ENCODE results near the gene MAGI2. TPM values are rescaled to one million over a fixed set of nuclear protein-coding genes. Genes with fewer than 3 reads are reported as not detected.

MAGI2 gene
- total RNA-seq, 1 donor from 2014 or later, result 6.9 TPM

DNA sequence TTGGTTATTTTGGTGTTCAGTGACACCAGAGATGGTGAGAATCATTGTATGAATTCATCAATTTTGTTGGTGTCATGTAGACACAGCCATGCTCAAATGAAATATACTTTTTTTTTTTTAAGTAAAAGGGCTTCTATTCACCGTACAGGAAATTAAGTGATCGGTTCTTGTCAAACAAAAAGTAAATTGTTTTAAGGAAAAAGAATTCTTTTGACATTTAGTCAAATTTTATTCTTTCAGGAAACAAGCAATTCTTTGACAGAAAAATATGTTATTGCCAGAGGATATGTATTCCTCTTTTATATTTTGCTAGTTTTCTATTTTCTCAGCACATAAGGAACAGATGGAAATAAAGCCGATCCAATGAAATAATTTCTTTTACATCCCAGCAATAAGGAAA is 551.9 kb downstream of the MAGI2 start:
- Histone ChIP-seq H3K27me3 (no peaks in the 10 kb centered on the region), H3K36me3 (no peaks in the 10 kb centered on the region), H3K9me3 (no peaks in the 10 kb centered on the region), H3K4me3 (no peak overlapping the region), H3K27ac (no peak overlapping the region), H3K4me1 (no peaks in the 10 kb centered on the region)
- TF ChIP-seq POLR2AphosphoS5 (IDR thresholded peaks at IDR 0.05; ENCODE audit: insufficient read depth in 1 of 2, low read depth in 1 of 2), result no peak
- TF ChIP-seq POLR2A (IDR thresholded peaks at IDR 0.05), result no peak
- TF ChIP-seq, protein P1, sequence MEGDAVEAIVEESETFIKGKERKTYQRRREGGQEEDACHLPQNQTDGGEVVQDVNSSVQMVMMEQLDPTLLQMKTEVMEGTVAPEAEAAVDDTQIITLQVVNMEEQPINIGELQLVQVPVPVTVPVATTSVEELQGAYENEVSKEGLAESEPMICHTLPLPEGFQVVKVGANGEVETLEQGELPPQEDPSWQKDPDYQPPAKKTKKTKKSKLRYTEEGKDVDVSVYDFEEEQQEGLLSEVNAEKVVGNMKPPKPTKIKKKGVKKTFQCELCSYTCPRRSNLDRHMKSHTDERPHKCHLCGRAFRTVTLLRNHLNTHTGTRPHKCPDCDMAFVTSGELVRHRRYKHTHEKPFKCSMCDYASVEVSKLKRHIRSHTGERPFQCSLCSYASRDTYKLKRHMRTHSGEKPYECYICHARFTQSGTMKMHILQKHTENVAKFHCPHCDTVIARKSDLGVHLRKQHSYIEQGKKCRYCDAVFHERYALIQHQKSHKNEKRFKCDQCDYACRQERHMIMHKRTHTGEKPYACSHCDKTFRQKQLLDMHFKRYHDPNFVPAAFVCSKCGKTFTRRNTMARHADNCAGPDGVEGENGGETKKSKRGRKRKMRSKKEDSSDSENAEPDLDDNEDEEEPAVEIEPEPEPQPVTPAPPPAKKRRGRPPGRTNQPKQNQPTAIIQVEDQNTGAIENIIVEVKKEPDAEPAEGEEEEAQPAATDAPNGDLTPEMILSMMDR (IDR thresholded peaks at IDR 0.05), result no peak
- intact Hi-C loops (cut with DNase I), result no loop called here
- DNase-seq (ENCODE audit: extremely low spot score in 2 of 2), result no peak

DNA sequence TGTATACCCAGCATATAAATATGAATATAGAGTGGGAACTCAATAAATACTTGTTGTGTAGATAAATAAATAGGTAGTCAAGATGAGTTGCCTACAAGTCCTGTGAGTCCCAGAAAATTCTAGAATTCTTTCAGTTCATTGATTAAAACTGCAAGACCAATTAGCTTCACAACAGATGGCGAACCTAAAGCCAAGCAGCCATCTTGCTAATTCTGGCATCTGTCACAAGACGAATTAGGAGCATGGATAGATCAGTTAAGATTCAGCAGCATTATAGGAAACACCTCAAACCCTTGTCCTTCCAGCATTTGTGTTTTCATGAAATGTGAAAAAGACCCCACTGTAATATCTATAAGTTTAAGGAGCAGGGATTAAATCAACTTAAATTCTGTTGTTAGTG is 552.7 kb downstream of the MAGI2 start:
- Histone ChIP-seq H3K9me3 (no peaks in the 10 kb centered on the region), H3K27ac (no peak overlapping the region), H3K27me3 (no peaks in the 10 kb centered on the region), H3K4me3 (no peak overlapping the region), H3K4me1 (no peaks in the 10 kb centered on the region), H3K36me3 (no peaks in the 10 kb centered on the region)
- intact Hi-C loops (cut with DNase I), result no loop called here
- no peak for DNase-seq (ENCODE audit: extremely low spot score in 2 of 2)
- TF ChIP-seq POLR2AphosphoS5 (IDR thresholded peaks at IDR 0.05; ENCODE audit: insufficient read depth in 1 of 2, low read depth in 1 of 2), result no peak
- TF ChIP-seq, protein P1 (IDR thresholded peaks at IDR 0.05), result no peak
- no peak for TF ChIP-seq POLR2A (IDR thresholded peaks at IDR 0.05)

DNA sequence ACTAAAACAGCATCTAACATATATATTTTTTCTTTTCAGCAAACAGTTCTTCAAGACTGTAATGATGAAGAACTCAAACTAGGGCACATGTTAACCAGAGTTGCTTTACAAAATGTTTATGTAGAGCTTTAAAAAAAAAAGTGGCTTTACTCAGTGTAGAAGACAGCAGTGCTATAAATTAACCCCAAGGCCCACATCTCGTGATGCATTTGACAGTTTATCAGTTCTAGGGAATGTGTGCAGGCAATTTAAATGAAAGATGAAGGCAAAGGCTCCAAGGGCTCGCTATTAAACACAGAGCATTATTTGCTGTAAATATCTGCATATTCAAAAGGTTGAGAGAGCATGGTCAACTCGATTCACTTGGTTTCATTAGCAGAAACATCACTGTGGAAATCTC is 558.1 kb downstream of the MAGI2 start:
- intact Hi-C loops (cut with DNase I), result no loop called here
- H3K9me3 ChIP-seq, result no peaks in the 10 kb centered on the region
- TF ChIP-seq, protein P1 (IDR thresholded peaks at IDR 0.05), result no peak
- no peak for TF ChIP-seq POLR2AphosphoS5 (IDR thresholded peaks at IDR 0.05; ENCODE audit: insufficient read depth in 1 of 2, low read depth in 1 of 2)
- no peak for TF ChIP-seq POLR2A (IDR thresholded peaks at IDR 0.05)
- H3K27ac ChIP-seq, result no peak overlapping the region
- no peaks in the 10 kb centered on the region for H3K36me3 ChIP-seq
- H3K27me3 ChIP-seq, result no peaks in the 10 kb centered on the region
- no peaks in the 10 kb centered on the region for H3K4me1 ChIP-seq
- no peak for DNase-seq (ENCODE audit: extremely low spot score in 2 of 2)
- H3K4me3 ChIP-seq, result no peak overlapping the region

DNA sequence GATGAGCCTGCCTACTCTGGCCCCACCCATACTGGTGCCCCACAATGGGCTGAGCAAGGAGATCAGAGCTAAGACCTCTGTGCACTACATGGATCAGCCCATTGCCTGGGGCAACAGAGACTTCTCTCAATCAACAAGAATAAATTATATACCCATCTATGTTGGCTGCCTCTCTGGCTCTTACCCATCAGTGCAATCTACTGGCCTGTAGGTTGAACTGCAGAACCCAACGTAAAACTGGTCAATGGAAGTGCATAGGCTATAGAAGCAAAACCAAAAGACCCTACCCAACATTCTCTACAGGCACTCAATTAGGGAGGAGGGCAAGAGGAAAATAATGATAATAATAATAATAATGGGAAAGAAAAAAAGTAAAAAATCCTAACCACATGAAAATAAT is 574.3 kb downstream of the MAGI2 start:
- Histone ChIP-seq H3K27ac (no peak overlapping the region), H3K27me3 (no peaks in the 10 kb centered on the region), H3K36me3 (no peaks in the 10 kb centered on the region), H3K4me3 (no peak overlapping the region), H3K4me1 (no peaks in the 10 kb centered on the region), H3K9me3 (no peaks in the 10 kb centered on the region)
- intact Hi-C loops (cut with DNase I), result no loop called here
- no peak for DNase-seq (ENCODE audit: extremely low spot score in 2 of 2)
- no peak for TF ChIP-seq POLR2A (IDR thresholded peaks at IDR 0.05)

DNA sequence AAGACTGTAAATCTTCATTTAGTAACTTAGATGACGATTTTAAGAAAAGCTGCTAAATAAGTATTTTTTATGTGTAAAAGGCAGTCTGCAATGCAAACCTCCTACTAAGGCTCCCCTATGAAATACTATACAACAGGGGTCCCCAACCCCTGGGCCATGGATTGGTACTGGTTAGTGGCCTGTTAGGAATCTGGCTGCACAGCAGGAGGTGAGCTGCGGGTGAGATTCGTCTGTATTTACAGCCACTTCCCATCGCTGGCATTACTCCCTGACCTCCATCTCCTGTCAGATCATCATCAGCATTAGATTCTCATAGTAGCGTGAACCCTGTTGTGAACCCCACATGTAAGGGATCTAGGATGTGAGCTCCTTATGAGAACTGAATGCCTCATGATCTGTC is 580.4 kb downstream of the MAGI2 start:
- Histone ChIP-seq H3K4me1 (no peaks in the 10 kb centered on the region), H3K36me3 (no peaks in the 10 kb centered on the region), H3K9me3 (no peaks in the 10 kb centered on the region), H3K27me3 (no peaks in the 10 kb centered on the region), H3K27ac (no peak overlapping the region), H3K4me3 (no peak overlapping the region)
- no peak for DNase-seq (ENCODE audit: extremely low spot score in 2 of 2)
- TF ChIP-seq POLR2A (IDR thresholded peaks at IDR 0.05) (no peak), POLR2AphosphoS5 (IDR thresholded peaks at IDR 0.05; ENCODE audit: insufficient read depth in 1 of 2, low read depth in 1 of 2) (no peak)
- TF ChIP-seq, protein P1 (IDR thresholded peaks at IDR 0.05), result no peak
- intact Hi-C loops (cut with DNase I), result no loop called here

DNA sequence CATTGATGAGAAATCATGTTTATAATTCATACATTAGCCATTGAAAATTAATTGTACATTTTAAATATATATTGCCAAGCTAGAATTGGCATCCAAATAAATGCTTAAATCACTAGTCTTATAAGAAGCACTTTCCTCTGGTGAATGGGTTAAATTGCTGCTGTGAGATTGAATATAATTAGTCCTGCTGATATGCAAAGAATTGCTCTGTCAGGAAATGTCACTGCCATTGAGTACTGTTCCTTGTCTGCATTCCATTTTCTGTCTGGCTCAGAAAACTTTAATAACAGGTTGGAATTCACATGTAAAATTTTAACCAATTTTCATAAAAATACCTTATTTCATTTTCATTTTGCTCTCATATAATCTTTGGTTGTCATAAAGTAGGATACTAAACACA is 589.1 kb downstream of the MAGI2 start:
- no peaks in the 10 kb centered on the region for H3K4me1 ChIP-seq
- intact Hi-C loops (cut with DNase I), result no loop called here

More for the DNA sequence above, 589.1 kb downstream of the MAGI2 start:
- TF ChIP-seq POLR2A (IDR thresholded peaks at IDR 0.05) (no peak), POLR2AphosphoS5 (IDR thresholded peaks at IDR 0.05; ENCODE audit: insufficient read depth in 1 of 2, low read depth in 1 of 2) (no peak)
- TF ChIP-seq, protein P1 (IDR thresholded peaks at IDR 0.05), result no peak
- H3K4me3 ChIP-seq, result no peak overlapping the region
- H3K27me3 ChIP-seq, result no peaks in the 10 kb centered on the region
- no peak for DNase-seq (ENCODE audit: extremely low spot score in 2 of 2)
- no peak overlapping the region for H3K27ac ChIP-seq
- H3K36me3 ChIP-seq, result no peaks in the 10 kb centered on the region
- no peaks in the 10 kb centered on the region for H3K9me3 ChIP-seq
